Rectal smooth muscle tissue (tissue), 1 donor: ENCODE data around the gene AHCY.
"Not testable (repeated sequence)": the region's sequence is repeated elsewhere in the genome, so short reads cannot be mapped to it uniquely, and the experiment has no call there.

Experiments
- H3K27ac ChIP-seq: one replicate; pipeline ENCODE4 v1.7.0; 2013; ENCODE audit warnings: low read depth, low read length, inconsistent platforms
- H3K27me3 ChIP-seq: one replicate; pipeline ENCODE4 v1.7.0; 2013; ENCODE audit warnings: low read length; ENCODE audit not compliant: control insufficient read depth, insufficient read depth
- H3K36me3 ChIP-seq: one replicate; pipeline ENCODE4 v1.7.0; 2013; ENCODE audit warnings: low read length; ENCODE audit not compliant: control insufficient read depth, insufficient read depth
- H3K4me1 ChIP-seq: one replicate; pipeline ENCODE4 v1.7.0; 2013; ENCODE audit warnings: low read length; ENCODE audit not compliant: control insufficient read depth, insufficient read depth
- H3K4me3 ChIP-seq: one replicate; pipeline ENCODE4 v1.7.0; 2013; ENCODE audit warnings: low read length
- H3K9ac ChIP-seq: one replicate; pipeline ENCODE4 v1.7.0; 2013; ENCODE audit warnings: low read length

AHCY gene

GRCh38 chr20:34260208-34260942 is 42.8 kb downstream of the AHCY start:
- H3K27ac ChIP-seq, result no peak overlapping the region
- H3K4me1 ChIP-seq, result no peaks in the 10 kb centered on the region
- H3K36me3 ChIP-seq, result no peaks in the 10 kb centered on the region
- H3K9ac ChIP-seq, result no peak overlapping the region
- no peak overlapping the region for H3K4me3 ChIP-seq
- H3K27me3 ChIP-seq, result no peaks in the 10 kb centered on the region

- H3K9ac ChIP-seq, result no peak overlapping the region
- H3K27ac ChIP-seq, result no peak overlapping the region
- no peaks in the 10 kb centered on the region for H3K27me3 ChIP-seq
- H3K4me1 ChIP-seq, result no peaks in the 10 kb centered on the region
- no peaks in the 10 kb centered on the region for H3K36me3 ChIP-seq
- no peak overlapping the region for H3K4me3 ChIP-seq
Observed at GRCh38 chr20:34256629-34257124, 46.5 kb downstream of the AHCY start.

- Histone ChIP-seq H3K4me3 (no peak overlapping the region), H3K36me3 (no peaks in the 10 kb centered on the region), H3K9ac (no peak overlapping the region), H3K4me1 (no peaks in the 10 kb centered on the region), H3K27ac (no peak overlapping the region), H3K27me3 (no peaks in the 10 kb centered on the region)
Observed at GRCh38 chr20:34254979-34255378, 48.2 kb downstream of the AHCY start.

- not testable (repeated sequence) for H3K36me3 ChIP-seq, H3K9ac ChIP-seq
Observed at GRCh38 chr20:34252431-34253086, 50.6 kb downstream of the AHCY start.

GRCh38 chr20:34251619-34252018 is 51.5 kb downstream of the AHCY start:
- Histone ChIP-seq H3K27me3 (no peaks in the 10 kb centered on the region), H3K9ac (no peak overlapping the region), H3K4me1 (no peaks in the 10 kb centered on the region), H3K27ac (no peak overlapping the region), H3K36me3 (no peaks in the 10 kb centered on the region), H3K4me3 (no peak overlapping the region)

More at GRCh38 chr20:34252431-34253086, 50.6 kb downstream of the AHCY start:
- not testable (repeated sequence) for H3K4me1 ChIP-seq, H3K27me3 ChIP-seq, H3K27ac ChIP-seq, H3K4me3 ChIP-seq

GRCh38 chr20:34250005-34250404 is 53.1 kb downstream of the AHCY start:
- no peaks in the 10 kb centered on the region for H3K36me3 ChIP-seq
- H3K9ac ChIP-seq, result no peak overlapping the region
- no peak overlapping the region for H3K27ac ChIP-seq
- H3K4me3 ChIP-seq, result no peak overlapping the region
- H3K4me1 ChIP-seq, result no peaks in the 10 kb centered on the region
- H3K27me3 ChIP-seq, result no peaks in the 10 kb centered on the region

- Histone ChIP-seq H3K27ac (no peak overlapping the region), H3K4me3 (no peak overlapping the region), H3K9ac (no peak overlapping the region), H3K27me3 (no peaks in the 10 kb centered on the region), H3K4me1 (no peaks in the 10 kb centered on the region), H3K36me3 (no peaks in the 10 kb centered on the region)
Observed at GRCh38 chr20:34249291-34249690, 53.9 kb downstream of the AHCY start.

- no peaks in the 10 kb centered on the region for H3K36me3 ChIP-seq
- no peak overlapping the region for H3K27ac ChIP-seq
- no peak overlapping the region for H3K9ac ChIP-seq
- no peaks in the 10 kb centered on the region for H3K27me3 ChIP-seq
- H3K4me1 ChIP-seq, result no peaks in the 10 kb centered on the region
- H3K4me3 ChIP-seq, result no peak overlapping the region
Observed at GRCh38 chr20:34246126-34246626, 57.0 kb downstream of the AHCY start.

GRCh38 chr20:34243377-34243776 is 59.8 kb downstream of the AHCY start:
- Histone ChIP-seq H3K4me3 (no peak overlapping the region), H3K4me1 (no peaks in the 10 kb centered on the region), H3K27me3 (no peaks in the 10 kb centered on the region), H3K36me3 (no peaks in the 10 kb centered on the region), H3K9ac (no peak overlapping the region), H3K27ac (no peak overlapping the region)

GRCh38 chr20:34242879-34243278 is 60.3 kb downstream of the AHCY start:
- H3K27me3 ChIP-seq, result no peaks in the 10 kb centered on the region
- H3K27ac ChIP-seq, result no peak overlapping the region
- H3K4me3 ChIP-seq, result no peak overlapping the region
- no peaks in the 10 kb centered on the region for H3K4me1 ChIP-seq
- H3K9ac ChIP-seq, result no peak overlapping the region
- H3K36me3 ChIP-seq, result no peaks in the 10 kb centered on the region

GRCh38 chr20:34242015-34242414 is 61.1 kb downstream of the AHCY start:
- not testable (repeated sequence) for H3K4me1 ChIP-seq

GRCh38 chr20:34240693-34241615 is 62.2 kb downstream of the AHCY start, which contains the start of gene ASIP:
Gene ASIP (plus strand): TSS chr20:34241423. CDS start chr20:34260375, 18,952 bp downstream.
- no peaks in the 10 kb centered on the region for H3K36me3 ChIP-seq
- H3K4me1 ChIP-seq, result no peaks in the 10 kb centered on the region
- H3K9ac ChIP-seq, result no peak within 1 kb of the TSS
- no peak within 1 kb of the TSS for H3K4me3 ChIP-seq
- H3K27me3 ChIP-seq, result no peaks in the 10 kb centered on the region
- no peak within 1 kb of the TSS for H3K27ac ChIP-seq

More at GRCh38 chr20:34242015-34242414, 61.1 kb downstream of the AHCY start:
- H3K4me3 ChIP-seq, H3K27ac ChIP-seq, H3K27me3 ChIP-seq, H3K36me3 ChIP-seq, H3K9ac ChIP-seq: not testable (repeated sequence)
